H9 (cell line): Measurements from ENCODE around the gene MITD1. TPM values are rescaled to one million over a fixed set of nuclear protein-coding genes. Genes with fewer than 3 reads are reported as not detected.

Source experiments
- DNase-seq: peaks from one replicate; pipeline ENCODE4 v3.0.0-alpha.2; 2017
- H2AFZ ChIP-seq: one replicate; pipeline ENCODE4 v1.6.1; 2013; ENCODE audit warnings: mild to moderate bottlenecking, low read length, control low read depth, moderate library complexity
- H2AK5ac ChIP-seq: 2 replicates; pipeline ENCODE4 v1.6.1; 2013; ENCODE audit warnings: low read length, control low read depth, mixed read lengths; ENCODE audit not compliant: insufficient read length
- H2BK120ac ChIP-seq: one replicate; pipeline ENCODE4 v1.6.1; 2013; ENCODE audit warnings: low read depth, mild to moderate bottlenecking, low read length, control low read depth, inconsistent platforms; ENCODE audit not compliant: poor library complexity, severe bottlenecking
- H2BK12ac ChIP-seq: 2 replicates; pipeline ENCODE4 v1.6.1; 2013; ENCODE audit warnings: low read length, control low read depth, mixed read lengths, low read depth; ENCODE audit not compliant: insufficient read length
- H2BK15ac ChIP-seq: 2 replicates; pipeline ENCODE4 v1.6.1; 2013; ENCODE audit warnings: low read depth, low read length, control low read depth
- H2BK20ac ChIP-seq: one replicate; pipeline ENCODE4 v1.6.1; 2013; ENCODE audit warnings: low read depth, mild to moderate bottlenecking, low read length, control low read depth, inconsistent platforms; ENCODE audit not compliant: poor library complexity, severe bottlenecking
- H2BK5ac ChIP-seq: 2 replicates; pipeline ENCODE4 v1.6.1; 2013; ENCODE audit warnings: low read length, control low read depth, mixed read lengths; ENCODE audit not compliant: insufficient read length
- H3K14ac ChIP-seq: 2 replicates; pipeline ENCODE4 v1.6.1; 2013; ENCODE audit warnings: low read length, control low read depth; ENCODE audit not compliant: insufficient read depth
- H3K18ac ChIP-seq: 2 replicates; pipeline ENCODE4 v1.6.1; 2013; ENCODE audit warnings: low read depth, mild to moderate bottlenecking, mixed read lengths, low read length, control low read depth; ENCODE audit not compliant: insufficient read length
- H3K23ac ChIP-seq: 2 replicates; pipeline ENCODE4 v1.6.1; 2013; ENCODE audit warnings: low read length, control low read depth, mixed read lengths, low read depth; ENCODE audit not compliant: insufficient read length
- H3K23me2 ChIP-seq: 2 replicates; pipeline ENCODE4 v1.6.1; 2013; ENCODE audit warnings: low read depth, mild to moderate bottlenecking, mixed read lengths, low read length, control low read depth; ENCODE audit not compliant: insufficient read length, poor library complexity, severe bottlenecking
- H3K27ac ChIP-seq: 2 replicates; pipeline ENCODE4 v1.5.1; 2013; ENCODE audit warnings: low read length, control low read depth, mixed read lengths, low read depth; ENCODE audit not compliant: insufficient read length
- H3K27me3 ChIP-seq: 2 replicates; pipeline ENCODE4 v1.6.1; 2013; ENCODE audit warnings: low read length, control low read depth, inconsistent platforms; ENCODE audit not compliant: insufficient read depth
- H3K4ac ChIP-seq: 2 replicates; pipeline ENCODE4 v1.6.1; 2013; ENCODE audit warnings: low read depth, mild to moderate bottlenecking, control low read depth, inconsistent platforms, low read length, moderate library complexity
- H3K4me1 ChIP-seq: 2 replicates; pipeline ENCODE4 v1.6.1; 2013; ENCODE audit warnings: low read length, control low read depth, inconsistent platforms; ENCODE audit not compliant: insufficient read depth
- H3K4me2 ChIP-seq: 2 replicates; pipeline ENCODE4 v1.6.1; 2013; ENCODE audit warnings: low read length, control low read depth, mixed read lengths; ENCODE audit not compliant: insufficient read length, insufficient read depth
- H3K56ac ChIP-seq: 2 replicates; pipeline ENCODE4 v1.6.1; 2013; ENCODE audit warnings: low read depth, mild to moderate bottlenecking, mixed read lengths, low read length, control low read depth; ENCODE audit not compliant: insufficient read length
- H3K79me1 ChIP-seq: 2 replicates; pipeline ENCODE4 v1.6.1; 2013; ENCODE audit warnings: low read depth, mild to moderate bottlenecking, moderate library complexity, low read length, control low read depth, inconsistent platforms; ENCODE audit not compliant: insufficient read depth, poor library complexity, severe bottlenecking
- H3K79me2 ChIP-seq: 2 replicates; pipeline ENCODE4 v1.6.1; 2013; ENCODE audit warnings: low read length, control low read depth, inconsistent platforms; ENCODE audit not compliant: insufficient read depth
- H3K9ac ChIP-seq: 2 replicates; pipeline ENCODE4 v1.6.1; 2013; ENCODE audit warnings: low read length, control low read depth, mixed read lengths; ENCODE audit not compliant: insufficient read length; ENCODE audit errors: extremely low read depth
- H3K9me3 ChIP-seq: one replicate; pipeline ENCODE4 v1.6.1; 2013; ENCODE audit warnings: low read depth, low read length, inconsistent platforms; ENCODE audit not compliant: control insufficient read depth
- H3T11ph ChIP-seq: one replicate; pipeline ENCODE4 v1.6.1; 2013; ENCODE audit warnings: mild to moderate bottlenecking, low read length, control low read depth, inconsistent platforms
- H4K20me1 ChIP-seq: one replicate; pipeline ENCODE4 v1.6.1; 2013; ENCODE audit not compliant: control insufficient read depth, insufficient read length, insufficient read depth
- H4K5ac ChIP-seq: 2 replicates; pipeline ENCODE4 v1.6.1; 2013; ENCODE audit warnings: low read depth, mild to moderate bottlenecking, mixed read lengths, low read length, control low read depth; ENCODE audit not compliant: insufficient read length
- H4K8ac ChIP-seq: replicated peaks from 2 replicates; pipeline ENCODE4 v1.6.1; 2013; ENCODE audit warnings: low read length, control low read depth, mixed read lengths, low read depth; ENCODE audit not compliant: insufficient read length
- H4K91ac ChIP-seq: 2 replicates; pipeline ENCODE4 v1.6.1; 2013; ENCODE audit warnings: low read depth, mild to moderate bottlenecking, moderate library complexity, mixed read lengths, low read length, control low read depth; ENCODE audit not compliant: insufficient read length
- H3K27ac Mint-ChIP-seq, 3 experiments: 2 replicates in 2 of 3; 3 replicates in 1 of 3; pipeline ENCODE4 v1.8.0; 2020 to 2021; ENCODE audit warnings: mixed read lengths in 3 of 3, mild to moderate bottlenecking in 1 of 3, moderate library complexity in 1 of 3
- H3K27me3 Mint-ChIP-seq: 2 replicates; pipeline ENCODE4 v1.8.0; 2021; ENCODE audit warnings: low read depth, mild to moderate bottlenecking, moderate library complexity, mixed read lengths
- H3K36me3 Mint-ChIP-seq, 3 experiments: 2 replicates in 2 of 3; 3 replicates in 1 of 3; pipeline ENCODE4 v1.8.0; 2020 to 2021; ENCODE audit warnings: low read depth in 3 of 3, mixed read lengths in 3 of 3; ENCODE audit not compliant: insufficient read depth in 1 of 3
- H3K4me1 Mint-ChIP-seq, 2 experiments: 2 replicates each; pipeline ENCODE4 v1.8.0; 2020; ENCODE audit warnings: mixed read lengths in 2 of 2
- H3K4me3 Mint-ChIP-seq, 2 experiments: 2 replicates in 1 of 2; 3 replicates in 1 of 2; pipeline ENCODE4 v1.8.0; 2020 to 2021; ENCODE audit warnings: mild to moderate bottlenecking in 2 of 2, mixed read lengths in 2 of 2, moderate library complexity in 1 of 2
- H3K9me3 Mint-ChIP-seq, 2 experiments: 2 replicates in 1 of 2; 3 replicates in 1 of 2; pipeline ENCODE4 v1.8.0; 2020; ENCODE audit warnings: mild to moderate bottlenecking in 2 of 2, mixed read lengths in 2 of 2, moderate library complexity in 1 of 2
- WGBS: extraction: QIAGEN DNeasy Blood & Tissue Kit; methylation state at CpG from one replicate; pipeline ENCODE4 v1.1.7; 2013; ENCODE audit warnings: missing lambda C conversion rate, low lambda C conversion rate, mixed read lengths; ENCODE audit not compliant: insufficient read length; ENCODE audit errors: extremely low coverage; 5-methylcytosine and 5-hydroxymethylcytosine counted together
- total RNA-seq: library from RNA; stranded (reverse); gene quantifications from 2 replicates; pipeline ENCODE4 v1.2.1, GENCODE V29; 2021
- TF ChIP-seq, protein P1 (sequence below): fragments of 200-600 bp; sonication (generic); conservative IDR thresholded peaks from 3 replicates; pipeline ENCODE4 v1.8.0; 2021; ENCODE audit warnings: antibody characterized with exemption, mild to moderate bottlenecking

The MITD1 gene
- total RNA-seq, 1 experiment from 2014 or later, result 35.2 TPM

DNA sequence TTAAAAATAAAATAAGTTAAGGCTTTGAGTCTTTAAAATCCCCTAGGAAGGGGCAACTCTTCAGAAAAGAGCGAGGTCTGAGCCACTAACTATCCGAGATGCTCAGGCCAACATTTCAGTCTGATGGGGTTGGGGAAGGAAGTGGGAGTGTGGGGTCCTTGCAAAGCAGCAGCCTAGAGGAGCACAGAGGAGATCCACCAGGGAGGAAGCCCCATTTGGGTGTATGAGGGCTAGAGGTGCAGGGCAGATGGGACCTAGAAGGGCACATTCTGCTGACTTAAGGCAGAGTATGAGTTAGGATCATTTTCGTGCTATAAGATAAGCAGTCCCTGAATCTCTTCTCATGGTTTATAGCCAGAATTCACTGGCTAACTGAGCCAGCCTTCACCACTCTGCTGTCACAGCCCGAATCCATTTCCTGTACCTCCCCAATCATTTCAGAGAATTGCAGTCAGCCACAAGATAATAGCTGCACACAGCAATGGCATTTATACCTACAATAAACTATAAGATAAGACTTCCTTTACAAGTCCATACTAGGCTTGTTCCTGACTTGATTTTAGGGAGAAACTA, 37.2 kb upstream of the MITD1 start:
- H3T11ph ChIP-seq, result no peak overlapping the region
- Mint-ChIP-seq H3K36me3 (peaks cover 0 to 5% (median 5%) of the 10 kb centered on the region in 3 experiments; a peak in 2 of 7 replicates), H3K4me3 (no peak overlapping the region), H3K27me3 (no peaks in the 10 kb centered on the region), H3K9me3 (no peaks in the 10 kb centered on the region), H3K27ac (no peak overlapping the region), H3K4me1 (no peaks in the 10 kb centered on the region)
- H3K9ac ChIP-seq, result no peak overlapping the region
- H3K27me3 ChIP-seq, result no peaks in the 10 kb centered on the region
- no peak overlapping the region for H3K4ac ChIP-seq
- H2BK15ac ChIP-seq, result no peak overlapping the region
- no peak overlapping the region for H4K8ac ChIP-seq
- no peak overlapping the region for H3K4me2 ChIP-seq
- no peaks in the 10 kb centered on the region for H3K79me2 ChIP-seq
- no peak overlapping the region for H3K18ac ChIP-seq
- no peak overlapping the region for H3K56ac ChIP-seq
- no peak overlapping the region for H3K14ac ChIP-seq
- H4K20me1 ChIP-seq, result no peaks in the 10 kb centered on the region
- H3K9me3 ChIP-seq, result no peaks in the 10 kb centered on the region
- no peak overlapping the region for H2BK12ac ChIP-seq
- H3K79me1 ChIP-seq, result no peaks in the 10 kb centered on the region
- H2BK5ac ChIP-seq, result no peak overlapping the region
- no peak overlapping the region for H3K23ac ChIP-seq
- TF ChIP-seq, protein P1, sequence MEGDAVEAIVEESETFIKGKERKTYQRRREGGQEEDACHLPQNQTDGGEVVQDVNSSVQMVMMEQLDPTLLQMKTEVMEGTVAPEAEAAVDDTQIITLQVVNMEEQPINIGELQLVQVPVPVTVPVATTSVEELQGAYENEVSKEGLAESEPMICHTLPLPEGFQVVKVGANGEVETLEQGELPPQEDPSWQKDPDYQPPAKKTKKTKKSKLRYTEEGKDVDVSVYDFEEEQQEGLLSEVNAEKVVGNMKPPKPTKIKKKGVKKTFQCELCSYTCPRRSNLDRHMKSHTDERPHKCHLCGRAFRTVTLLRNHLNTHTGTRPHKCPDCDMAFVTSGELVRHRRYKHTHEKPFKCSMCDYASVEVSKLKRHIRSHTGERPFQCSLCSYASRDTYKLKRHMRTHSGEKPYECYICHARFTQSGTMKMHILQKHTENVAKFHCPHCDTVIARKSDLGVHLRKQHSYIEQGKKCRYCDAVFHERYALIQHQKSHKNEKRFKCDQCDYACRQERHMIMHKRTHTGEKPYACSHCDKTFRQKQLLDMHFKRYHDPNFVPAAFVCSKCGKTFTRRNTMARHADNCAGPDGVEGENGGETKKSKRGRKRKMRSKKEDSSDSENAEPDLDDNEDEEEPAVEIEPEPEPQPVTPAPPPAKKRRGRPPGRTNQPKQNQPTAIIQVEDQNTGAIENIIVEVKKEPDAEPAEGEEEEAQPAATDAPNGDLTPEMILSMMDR, result no peak
- H3K27ac ChIP-seq, result no peak overlapping the region
- no peaks in the 10 kb centered on the region for H3K23me2 ChIP-seq
- WGBS, result no CpG with 5 or more reads among the region's 4 CpGs
- no peak overlapping the region for H4K91ac ChIP-seq
- H3K4me1 ChIP-seq, result no peaks in the 10 kb centered on the region
- no peak overlapping the region for H4K5ac ChIP-seq
- H2BK20ac ChIP-seq, result no peak overlapping the region
- H2BK120ac ChIP-seq, result no peak overlapping the region
- no peak overlapping the region for H2AFZ ChIP-seq
- no peak overlapping the region for H2AK5ac ChIP-seq
- no peak for DNase-seq
